GM12891 (cell line): ENCODE data around the gene C12orf76.
A peak's percentile ranks its signal among the peaks of the same experiment; 100 is the strongest.
"Not testable (repeated sequence)": the region's sequence is repeated elsewhere in the genome, so short reads cannot be mapped to it uniquely, and the experiment has no call there.

ENCODE experiments used
- DNase-seq: peaks from one replicate; pipeline ENCODE4 v3.0.0; 2011; ENCODE audit warnings: low spot score; ENCODE audit not compliant: insufficient read length
- FAIRE-seq: peaks from 2 replicates; lab custom pipeline; 2011; peaks lifted over from hg19 to GRCh38; lab: Jason Lieb, UNC
- PAX5 ChIP-seq: IDR thresholded peaks from 2 replicates; pipeline ENCODE4 v1.6.1; 2011; ENCODE audit warnings: low read length, moderate library complexity, mild to moderate bottlenecking; ENCODE audit not compliant: insufficient read depth, severe bottlenecking
- POLR2A ChIP-seq: IDR thresholded peaks from 2 replicates; pipeline ENCODE4 v1.6.1; 2011; ENCODE audit warnings: low read depth, low read length, control low read depth
- POLR2AphosphoS5 ChIP-seq: IDR thresholded peaks from 2 replicates; pipeline ENCODE4 v1.6.1; 2011; ENCODE audit warnings: low read depth, low read length, control low read depth
- POU2F2 ChIP-seq: IDR thresholded peaks from 2 replicates; pipeline ENCODE4 v1.6.1; 2011; ENCODE audit warnings: low read depth, mild to moderate bottlenecking, control low read depth, low read length, moderate library complexity
- SPI1 ChIP-seq: IDR thresholded peaks from 2 replicates; pipeline ENCODE4 v1.6.1; 2011; ENCODE audit warnings: low read depth, low read length, control low read depth
- TAF1 ChIP-seq: IDR thresholded peaks from 2 replicates; pipeline ENCODE4 v1.6.1; 2011; ENCODE audit warnings: low read depth, low read length, control low read depth

The C12orf76 gene

DNA sequence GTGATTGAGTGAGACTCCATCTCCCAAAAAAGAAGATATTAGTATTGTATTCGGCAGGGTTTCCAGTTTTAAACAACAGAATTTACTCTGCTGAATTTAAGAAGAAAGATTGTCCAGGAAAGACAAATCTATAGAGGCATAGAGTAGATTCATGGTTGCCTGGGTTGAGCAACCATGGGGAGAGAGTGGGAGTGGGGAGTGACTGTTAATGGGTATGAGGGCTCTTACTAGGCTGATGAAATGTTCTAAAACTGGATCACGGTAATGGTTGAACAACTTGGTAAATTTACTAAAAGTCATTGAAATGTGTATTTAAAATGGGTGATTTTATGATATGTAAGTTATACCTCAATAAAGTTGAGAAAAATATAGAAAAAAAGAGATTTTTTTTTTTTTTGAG is 13.9 kb upstream of the C12orf76 start:
- TF ChIP-seq POLR2A (no peak), POU2F2 (no peak), TAF1 (no peak), POLR2AphosphoS5 (no peak)
- FAIRE-seq (no peak), DNase-seq (no peak)

DNA sequence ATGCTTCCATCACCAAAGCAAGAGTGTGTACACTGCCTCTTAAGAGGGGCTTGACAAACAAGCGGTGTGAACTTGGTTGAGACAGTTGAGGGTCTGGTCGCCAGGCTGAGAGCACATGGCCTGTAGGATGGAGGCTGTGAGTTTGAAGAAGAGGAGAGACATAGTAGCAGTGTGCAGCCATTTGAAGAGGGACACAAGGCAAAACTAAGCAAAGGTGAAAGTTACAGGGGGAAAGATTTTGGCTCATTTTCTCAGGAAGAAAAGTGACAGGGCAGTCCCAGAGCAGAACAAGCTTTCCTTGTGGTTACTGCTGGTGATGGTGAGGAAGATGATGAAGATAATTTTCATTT is 11.3 kb upstream of the C12orf76 start:
- TF ChIP-seq SPI1 (no peak), POLR2A (no peak), TAF1 (no peak), POU2F2 (no peak), POLR2AphosphoS5 (no peak), PAX5 (no peak)
- FAIRE-seq (no peak), DNase-seq (no peak)

DNA sequence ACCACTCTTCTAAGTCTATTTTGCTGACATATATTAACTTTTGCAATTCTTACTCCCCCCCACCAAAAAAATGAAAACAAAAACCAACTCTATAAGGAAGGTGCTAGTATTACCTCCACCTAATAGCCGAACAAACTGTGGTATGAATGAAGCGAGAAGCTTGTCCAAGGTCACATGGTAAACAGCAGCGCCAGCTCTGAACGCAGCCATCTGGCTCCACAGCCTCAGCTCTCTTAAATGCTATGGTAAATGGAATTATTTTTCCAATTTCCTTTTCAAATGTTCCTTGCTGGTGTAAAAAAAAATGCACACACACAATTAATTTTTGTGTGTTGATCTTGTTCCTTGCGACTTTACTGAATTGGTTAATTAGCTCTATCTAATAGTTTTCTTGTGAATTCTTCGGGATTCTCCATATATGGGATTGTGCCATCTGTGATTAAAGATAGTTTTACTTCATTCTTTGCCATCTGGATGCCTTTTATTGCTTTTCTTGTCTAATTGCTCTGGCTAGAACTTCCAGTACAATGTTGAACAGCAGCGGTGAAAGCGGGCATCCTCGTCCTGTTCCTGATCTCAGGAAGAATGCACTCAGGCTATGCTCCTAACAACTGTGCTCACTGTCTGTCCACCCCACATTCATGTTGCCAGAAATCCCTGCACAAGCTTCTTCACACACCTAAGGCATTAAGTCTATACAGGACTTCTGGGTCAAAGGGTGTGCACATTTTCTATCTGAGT is 10.7 kb upstream of the C12orf76 start:
- FAIRE-seq: no peak
- DNase-seq: no peak
- TF ChIP-seq PAX5 (no peak), POLR2AphosphoS5 (no peak), POLR2A (no peak), TAF1 (no peak), POU2F2 (no peak), SPI1 (no peak)

DNA sequence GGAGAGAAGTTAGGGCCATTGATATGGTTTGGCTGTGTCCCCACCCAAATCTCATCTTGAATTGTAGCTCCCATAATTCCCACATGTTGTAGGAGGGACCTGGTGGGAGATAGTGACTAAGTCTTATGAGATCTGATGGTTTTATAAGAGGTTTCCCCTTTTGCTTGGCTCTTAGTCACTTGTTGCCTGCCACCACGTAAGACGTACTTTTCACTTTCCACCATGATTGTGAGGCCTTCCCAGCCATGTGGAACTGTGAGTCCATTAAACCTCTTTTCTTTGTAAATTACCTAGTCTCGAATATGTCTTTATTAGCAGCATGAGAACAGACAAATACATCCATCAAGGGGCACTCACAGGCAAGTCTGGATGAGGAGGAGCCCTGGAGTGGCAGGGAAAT is 8.3 kb upstream of the C12orf76 start:
- not testable (repeated sequence) for FAIRE-seq, DNase-seq

DNA sequence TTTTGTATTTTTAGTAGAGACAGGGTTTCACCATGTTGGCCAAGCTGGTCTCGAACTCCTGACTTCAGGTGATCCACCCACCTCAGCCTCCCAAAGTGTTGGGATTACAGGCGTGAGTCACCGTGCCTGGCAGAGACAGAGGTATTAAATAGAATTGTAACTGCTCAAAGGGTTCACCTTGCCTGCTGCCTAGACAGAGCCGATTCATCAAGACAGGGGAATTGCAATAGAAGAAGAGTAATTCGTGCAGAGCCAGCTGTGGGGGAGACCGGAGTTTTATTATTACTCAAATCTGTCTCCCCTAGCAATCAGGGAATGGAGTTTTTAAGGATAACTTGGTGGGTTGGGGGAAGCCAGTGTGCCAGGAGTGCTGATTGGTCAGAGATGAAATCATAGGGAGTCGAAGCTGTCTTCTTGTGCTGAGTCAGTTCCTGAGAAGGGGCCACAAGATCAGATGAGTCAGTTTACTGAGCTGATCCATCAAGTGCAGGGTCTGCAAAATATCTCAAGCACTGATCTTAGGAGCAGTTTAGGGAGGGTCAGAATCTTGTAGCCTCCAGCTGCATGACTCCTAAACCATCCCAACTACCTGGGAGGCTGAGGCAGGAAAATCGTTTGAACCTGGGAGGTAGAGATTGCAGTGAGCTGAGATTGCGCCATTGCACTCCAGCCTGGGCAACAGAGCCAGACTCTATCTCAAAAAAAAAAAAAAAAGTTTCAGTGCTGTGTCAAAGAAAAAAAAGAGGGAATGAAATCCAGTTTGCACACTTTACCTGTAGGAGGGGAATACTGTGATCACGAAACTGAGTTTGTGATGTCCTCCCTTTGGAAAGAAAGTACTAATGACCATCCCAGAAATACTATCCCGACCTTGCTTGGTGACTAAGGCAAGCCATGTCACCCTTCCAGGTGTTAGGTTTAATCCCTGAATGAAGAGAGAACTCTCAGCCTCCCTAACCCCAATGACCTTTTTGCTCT is 7.3 kb upstream of the C12orf76 start:
- DNase-seq, FAIRE-seq: not testable (repeated sequence)

DNA sequence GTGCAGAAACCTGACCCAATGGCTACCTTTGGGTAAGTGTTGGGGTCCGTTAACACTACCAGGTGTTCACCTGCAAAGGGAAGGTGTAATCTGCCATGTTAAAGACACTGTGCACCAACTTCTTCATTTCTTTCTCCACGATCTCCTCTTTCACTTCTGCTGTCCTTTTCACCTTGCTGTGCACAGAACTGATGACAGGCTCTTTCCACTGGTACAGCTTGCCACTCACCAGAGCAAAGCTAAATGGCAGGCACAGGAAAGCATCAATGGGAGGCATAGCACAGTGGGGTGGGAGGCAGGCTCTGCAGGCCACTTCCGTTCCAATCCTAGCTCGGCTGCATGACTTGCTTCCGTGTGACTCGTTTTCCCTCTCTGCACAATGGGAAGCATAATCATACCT is 2.6 kb upstream of the C12orf76 start:
- TF ChIP-seq PAX5 (no peak), SPI1 (peak; percentile 69), POU2F2 (no peak), TAF1 (no peak), POLR2A (no peak), POLR2AphosphoS5 (no peak)
- FAIRE-seq (peak; percentile 83), DNase-seq (no peak)

DNA sequence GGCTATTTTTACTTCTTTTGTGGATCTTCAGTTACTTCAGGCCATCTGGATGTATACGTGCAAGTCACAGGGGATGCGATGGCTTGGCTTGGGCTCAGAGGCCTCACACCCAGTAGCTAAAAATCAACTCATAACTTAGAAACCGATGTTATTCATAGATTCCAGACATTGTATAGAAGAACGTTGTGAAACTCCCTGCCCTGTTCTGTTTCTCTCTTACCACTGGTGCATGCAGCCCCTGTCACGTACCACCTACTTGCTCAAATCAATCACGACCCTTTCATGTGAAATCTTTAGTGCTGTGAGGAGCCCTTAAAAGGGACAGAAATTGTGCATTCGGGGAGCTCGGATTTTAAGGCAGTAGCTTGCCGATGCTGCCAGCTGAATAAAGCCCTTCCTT is 1.3 kb upstream of the C12orf76 start:
- not testable (repeated sequence) for DNase-seq, FAIRE-seq

DNA sequence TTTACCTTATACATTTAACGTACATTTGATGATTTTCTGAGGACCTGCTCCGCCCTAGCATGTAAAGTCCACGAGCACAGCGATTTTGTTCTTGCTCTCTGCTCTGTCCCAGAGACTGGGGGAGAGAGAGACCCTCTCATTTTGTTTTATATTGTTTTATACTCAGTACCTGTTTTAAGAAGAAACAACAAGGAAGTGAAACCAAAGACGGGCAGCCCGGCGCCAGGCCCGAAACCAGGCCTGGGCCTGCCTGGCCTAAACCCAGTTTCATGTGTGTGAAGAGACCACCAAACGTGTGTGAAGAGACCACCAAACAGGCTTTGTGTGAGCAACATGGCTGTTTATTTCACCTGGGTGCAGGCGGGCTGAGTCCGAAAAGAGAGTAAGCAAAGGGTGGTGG is 712 bp upstream of the C12orf76 start:
- FAIRE-seq: not testable (repeated sequence)

DNA sequence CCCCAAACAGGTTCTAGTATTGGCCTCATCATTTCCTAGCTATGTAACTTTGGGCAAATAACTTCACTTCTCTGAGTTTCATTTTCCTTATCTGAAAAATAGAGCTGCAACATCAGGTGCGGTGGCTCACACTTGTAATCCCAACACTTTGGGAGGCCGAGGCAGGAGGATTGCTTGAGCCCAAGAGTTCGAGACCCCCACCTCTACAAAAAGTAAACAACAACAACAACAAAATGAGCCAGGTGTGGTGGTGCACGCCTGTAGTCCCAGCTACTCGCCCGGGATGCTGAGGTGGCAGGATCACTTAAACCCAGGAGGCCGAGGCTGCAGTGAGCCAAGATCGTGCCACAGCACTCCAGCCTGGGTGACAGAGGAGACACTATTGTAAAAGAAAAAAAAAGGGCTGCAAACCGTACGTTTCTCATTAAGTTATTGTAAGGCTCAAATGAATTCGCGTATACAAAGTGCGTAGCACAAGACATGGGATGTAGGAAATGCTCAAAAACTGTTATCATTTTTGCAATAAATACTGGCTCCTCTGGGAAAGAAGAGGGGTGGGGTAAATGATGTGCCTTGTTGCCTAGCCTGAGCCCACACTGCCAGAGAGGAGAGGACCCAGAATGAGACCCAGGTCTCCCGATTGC is 903 bp downstream of the C12orf76 start:
- no peak for FAIRE-seq
- DNase-seq: no peak
- TF ChIP-seq PAX5 (no peak), POLR2A (no peak), SPI1 (no peak), TAF1 (no peak), POU2F2 (no peak), POLR2AphosphoS5 (no peak)

More for the DNA sequence above, 712 bp upstream of the C12orf76 start:
- DNase-seq: not testable (repeated sequence)
- TF ChIP-seq POLR2AphosphoS5 (0 out of 2 replicates have a peak, but pooled peaks have one; percentile 1), SPI1 (peak; percentile 92)
